Osteoblast (primary cell): Measurements from ENCODE around the gene FUT2. TPM values are rescaled to one million over a fixed set of nuclear protein-coding genes. Genes with fewer than 3 reads are reported as not detected.

Source experiments
- DNase-seq: peaks from one replicate; pipeline ENCODE4 v3.0.0; 2011; ENCODE audit warnings: low spot score, mixed read lengths; ENCODE audit not compliant: insufficient read length; ENCODE audit errors: missing footprints
- H2AFZ ChIP-seq: 2 replicates; pipeline ENCODE4 v1.6.0; 2011; ENCODE audit warnings: mild to moderate bottlenecking, low read length
- H3K27ac ChIP-seq: 2 replicates; pipeline ENCODE4 v1.5.1; 2011; ENCODE audit warnings: mild to moderate bottlenecking, low read depth, low read length, moderate library complexity
- H3K27me3 ChIP-seq: 2 replicates; pipeline ENCODE4 v1.6.0; 2012; ENCODE audit warnings: mild to moderate bottlenecking, control low read depth, inconsistent platforms, low read length, moderate library complexity; ENCODE audit not compliant: insufficient read depth
- H3K36me3 ChIP-seq: 2 replicates; pipeline ENCODE4 v1.5.1; 2011; ENCODE audit warnings: mild to moderate bottlenecking, low read length, control low read depth, moderate library complexity; ENCODE audit not compliant: insufficient read depth
- H3K4me1 ChIP-seq: 2 replicates; pipeline ENCODE4 v1.5.1; 2011; ENCODE audit warnings: mild to moderate bottlenecking, low read length, control low read depth, moderate library complexity; ENCODE audit not compliant: insufficient read depth
- H3K4me2 ChIP-seq: 2 replicates; pipeline ENCODE4 v1.6.0; 2011; ENCODE audit warnings: mild to moderate bottlenecking, low read length; ENCODE audit not compliant: insufficient read depth
- H3K4me3 ChIP-seq: fragments of 200-600 bp; sonication (generic); 3 replicates; pipeline ENCODE4 v1.5.1; 2012; ENCODE audit warnings: mild to moderate bottlenecking, low read length, inconsistent platforms; ENCODE audit not compliant: insufficient read depth
- H3K79me2 ChIP-seq: 2 replicates; pipeline ENCODE4 v1.6.0; 2012; ENCODE audit warnings: mild to moderate bottlenecking, low read length, control low read depth, inconsistent platforms; ENCODE audit not compliant: insufficient read depth
- H3K9me3 ChIP-seq: 2 replicates; pipeline ENCODE4 v1.5.1; 2011; ENCODE audit warnings: low read depth, low read length, control low read depth
- H4K20me1 ChIP-seq: 2 replicates; pipeline ENCODE4 v1.6.0; 2012; ENCODE audit warnings: mild to moderate bottlenecking, low read length, control low read depth; ENCODE audit not compliant: insufficient read depth
- total RNA-seq: library from RNA; depleted of rRNA; stranded (reverse); fragments of >200 nt; gene quantifications from 2 replicates; pipeline ENCODE4 v1.2.3, GENCODE V29; 2012
- TF ChIP-seq, protein P1 (sequence below): IDR thresholded peaks from 2 replicates; pipeline ENCODE4 v1.5.1; 2011; ENCODE audit warnings: mild to moderate bottlenecking, low read depth, low read length, moderate library complexity; ENCODE audit errors: extremely low read depth

The FUT2 gene
- total RNA-seq, 1 donor = not detected

DNA sequence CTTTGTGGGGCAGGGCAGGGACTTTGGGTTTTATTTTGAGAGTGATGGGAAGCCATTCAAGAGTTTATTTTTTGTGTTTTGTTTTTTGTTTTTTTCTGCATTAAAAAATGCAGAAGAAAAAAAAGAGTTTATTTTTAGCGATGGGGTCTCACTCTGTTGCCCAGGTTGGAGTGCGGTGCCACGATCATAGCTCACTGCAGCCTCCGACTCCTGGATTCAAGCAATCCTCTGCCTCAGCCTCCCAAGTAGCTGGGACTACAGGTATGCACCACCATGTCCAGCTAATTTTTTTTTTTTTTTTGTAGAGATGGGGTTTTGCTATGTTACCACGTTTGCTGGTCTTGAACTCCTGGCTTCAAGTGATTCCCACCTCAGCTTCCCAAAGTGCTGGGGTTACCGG, 37.3 kb upstream of the FUT2 start:
- H3K79me2 ChIP-seq = no peaks in the 10 kb centered on the region
- H3K4me3 ChIP-seq = no peak overlapping the region
- H3K4me2 ChIP-seq = no peak overlapping the region
- H4K20me1 ChIP-seq = no peaks in the 10 kb centered on the region
- H3K4me1 ChIP-seq = peaks cover 15% of the 10 kb centered on the region
- H3K27me3 ChIP-seq = no peaks in the 10 kb centered on the region
- H3K36me3 ChIP-seq = no peaks in the 10 kb centered on the region
- no peak overlapping the region for H3K27ac ChIP-seq
- DNase-seq = no peak
- TF ChIP-seq, protein P1, sequence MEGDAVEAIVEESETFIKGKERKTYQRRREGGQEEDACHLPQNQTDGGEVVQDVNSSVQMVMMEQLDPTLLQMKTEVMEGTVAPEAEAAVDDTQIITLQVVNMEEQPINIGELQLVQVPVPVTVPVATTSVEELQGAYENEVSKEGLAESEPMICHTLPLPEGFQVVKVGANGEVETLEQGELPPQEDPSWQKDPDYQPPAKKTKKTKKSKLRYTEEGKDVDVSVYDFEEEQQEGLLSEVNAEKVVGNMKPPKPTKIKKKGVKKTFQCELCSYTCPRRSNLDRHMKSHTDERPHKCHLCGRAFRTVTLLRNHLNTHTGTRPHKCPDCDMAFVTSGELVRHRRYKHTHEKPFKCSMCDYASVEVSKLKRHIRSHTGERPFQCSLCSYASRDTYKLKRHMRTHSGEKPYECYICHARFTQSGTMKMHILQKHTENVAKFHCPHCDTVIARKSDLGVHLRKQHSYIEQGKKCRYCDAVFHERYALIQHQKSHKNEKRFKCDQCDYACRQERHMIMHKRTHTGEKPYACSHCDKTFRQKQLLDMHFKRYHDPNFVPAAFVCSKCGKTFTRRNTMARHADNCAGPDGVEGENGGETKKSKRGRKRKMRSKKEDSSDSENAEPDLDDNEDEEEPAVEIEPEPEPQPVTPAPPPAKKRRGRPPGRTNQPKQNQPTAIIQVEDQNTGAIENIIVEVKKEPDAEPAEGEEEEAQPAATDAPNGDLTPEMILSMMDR = no peak
- H3K9me3 ChIP-seq = no peaks in the 10 kb centered on the region
- no peak overlapping the region for H2AFZ ChIP-seq

DNA sequence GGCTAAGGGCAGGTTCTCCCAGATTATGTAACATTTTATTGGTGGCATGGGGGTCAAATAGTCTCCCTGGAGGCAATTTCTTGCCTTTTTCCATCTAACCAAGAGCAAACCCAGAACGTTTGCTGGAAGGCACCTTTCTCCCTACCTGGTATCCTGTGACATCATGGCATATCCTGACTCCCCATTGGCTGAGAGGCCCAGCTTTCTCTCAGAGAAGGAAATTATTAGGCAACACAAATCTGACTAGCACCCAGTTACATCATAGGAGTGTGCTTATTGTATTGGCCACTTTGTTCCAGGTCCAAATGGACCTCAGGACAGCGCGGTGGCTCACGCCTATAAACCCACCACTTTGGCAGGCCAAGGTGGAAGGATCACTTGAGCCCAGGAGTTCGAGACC, 36.0 kb upstream of the FUT2 start:
- Histone ChIP-seq H2AFZ (no peak overlapping the region), H3K27me3 (no peaks in the 10 kb centered on the region), H3K36me3 (no peaks in the 10 kb centered on the region), H4K20me1 (no peaks in the 10 kb centered on the region), H3K4me3 (no peak overlapping the region), H3K79me2 (no peaks in the 10 kb centered on the region), H3K4me2 (no peak overlapping the region), H3K9me3 (no peaks in the 10 kb centered on the region), H3K4me1 (peaks cover 15% of the 10 kb centered on the region), H3K27ac (no peak overlapping the region)
- TF ChIP-seq, protein P1 = no peak
- DNase-seq = peak; percentile 88

DNA sequence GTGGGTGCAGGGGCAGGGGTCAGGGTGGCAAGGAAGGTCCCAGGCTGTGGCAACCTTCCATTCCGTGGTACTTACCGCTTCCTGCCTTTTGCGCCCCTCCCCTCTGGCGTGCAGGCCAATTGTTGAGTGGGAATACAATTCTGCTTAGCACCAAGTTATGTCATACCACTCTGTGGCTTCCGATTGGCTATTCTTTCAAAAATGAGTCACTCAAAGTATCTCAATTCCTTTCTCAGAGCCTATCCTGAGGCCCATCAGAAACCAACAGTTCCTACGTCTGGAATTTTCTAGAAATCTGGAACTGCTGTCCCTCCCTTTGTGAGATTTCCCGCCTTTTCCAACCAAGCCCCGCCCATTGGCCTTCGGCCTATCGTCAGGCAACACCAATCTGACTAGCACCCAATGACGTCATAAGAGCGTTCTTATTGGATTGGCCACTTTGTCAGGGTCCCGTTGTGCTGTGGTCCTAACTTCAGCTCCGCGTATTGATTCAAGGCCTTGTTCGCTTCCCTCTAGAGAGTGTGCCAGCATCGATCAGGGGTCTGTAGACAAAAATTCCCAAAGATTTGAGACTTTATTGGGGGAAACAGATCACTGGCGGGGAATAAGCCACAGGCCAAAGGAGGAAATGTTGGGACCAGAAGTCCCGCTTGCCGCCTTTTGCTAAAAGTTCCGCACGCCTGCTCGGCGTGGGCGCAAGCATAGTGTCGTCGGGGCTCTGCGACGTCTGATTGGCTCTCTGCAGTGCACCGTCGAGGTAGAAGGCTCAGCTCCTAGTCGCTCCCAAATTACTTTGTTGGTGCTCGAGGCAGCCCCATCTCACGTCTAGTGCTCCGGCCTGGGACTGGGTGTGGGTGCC, 34.7 kb upstream of the FUT2 start:
- H2AFZ ChIP-seq = peak overlapping the region; percentile 46
- peak; percentile 99 for DNase-seq
- peaks cover 15% of the 10 kb centered on the region for H3K4me1 ChIP-seq
- peaks cover 2% of the 10 kb centered on the region for H3K27me3 ChIP-seq
- no peaks in the 10 kb centered on the region for H3K9me3 ChIP-seq
- H3K36me3 ChIP-seq = no peaks in the 10 kb centered on the region
- peak overlapping the region; percentile 0 for H3K27ac ChIP-seq
- peak overlapping the region; percentile 5 for H3K4me3 ChIP-seq
- H4K20me1 ChIP-seq = no peaks in the 10 kb centered on the region
- TF ChIP-seq, protein P1 = no peak
- H3K4me2 ChIP-seq = peak overlapping the region; percentile 64
- H3K79me2 ChIP-seq = no peaks in the 10 kb centered on the region

DNA sequence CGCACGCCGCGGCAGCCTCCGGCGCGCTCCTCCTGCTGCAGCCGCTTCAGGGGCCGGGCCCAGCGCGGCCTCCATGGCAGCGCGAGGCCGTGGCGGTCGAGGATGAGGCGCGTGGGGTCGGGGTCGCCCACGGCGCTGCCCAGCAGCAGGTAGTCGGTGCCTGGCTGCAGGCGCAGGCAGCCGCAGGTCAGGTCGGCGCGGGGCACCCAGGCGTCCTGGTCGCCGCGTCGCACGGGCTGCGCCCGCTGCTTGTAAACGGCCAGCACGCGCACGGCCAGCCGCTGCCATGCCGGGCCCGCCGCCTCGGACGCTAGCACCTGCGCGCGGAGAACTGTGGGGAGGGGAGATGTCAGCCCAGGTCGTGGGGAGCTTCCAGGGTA, 34.1 kb upstream of the FUT2 start:
- H3K4me1 ChIP-seq = peaks cover 13% of the 10 kb centered on the region
- TF ChIP-seq, protein P1 = no peak
- no peak overlapping the region for H3K27ac ChIP-seq
- peaks cover 2% of the 10 kb centered on the region for H3K27me3 ChIP-seq
- H3K4me2 ChIP-seq = no peak overlapping the region
- no peaks in the 10 kb centered on the region for H3K36me3 ChIP-seq
- DNase-seq = peak; percentile 50
- H4K20me1 ChIP-seq = no peaks in the 10 kb centered on the region
- no peak overlapping the region for H2AFZ ChIP-seq
- H3K9me3 ChIP-seq = no peaks in the 10 kb centered on the region
- no peaks in the 10 kb centered on the region for H3K79me2 ChIP-seq
- no peak overlapping the region for H3K4me3 ChIP-seq
